Thoracic aorta (tissue), 2 donors: ENCODE measurements around the gene PBRM1. TPM values are rescaled to one million over a fixed set of nuclear protein-coding genes. Genes with fewer than 3 reads are reported as not detected.

Source experiments
- ATAC-seq: fragments of 150-250 bp; one replicate; pipeline ENCODE4 v1.8.0; 2017; ENCODE audit warnings: low read depth; ENCODE audit not compliant: insufficient number of reproducible peaks, low FRiP score
- DNase-seq: peaks from one replicate; pipeline ENCODE4 v3.0.0-alpha.2; 2020; ENCODE audit warnings: low spot score
- H3K27ac ChIP-seq, 2 donors: fragments of 200-600 bp; sonication (generic); 1 replicate in 1 of 2; 2 replicates in 1 of 2; pipeline ENCODE4 v1.5.1; 2016; ENCODE audit warnings: mild to moderate bottlenecking in 2 of 2, moderate library complexity in 2 of 2
- H3K27me3 ChIP-seq: fragments of 200-600 bp; sonication (generic); replicated peaks from 2 replicates; pipeline ENCODE4 v1.6.0; 2016; ENCODE audit warnings: mild to moderate bottlenecking; ENCODE audit not compliant: insufficient read depth
- H3K36me3 ChIP-seq: fragments of 200-600 bp; sonication (generic); one replicate; pipeline ENCODE4 v1.5.1; 2016
- H3K4me1 ChIP-seq, 2 donors: fragments of 200-600 bp; sonication (generic); 1 replicate in 1 of 2; 2 replicates in 1 of 2; pipeline versions ENCODE4 v1.5.1 to v1.6.0; 2016; ENCODE audit warnings: low read depth in 2 of 2, mild to moderate bottlenecking in 1 of 2; ENCODE audit not compliant: control insufficient read depth in 1 of 2
- H3K4me3 ChIP-seq: fragments of 200-600 bp; sonication (generic); 2 replicates; pipeline ENCODE4 v1.5.1; 2016; ENCODE audit warnings: mild to moderate bottlenecking
- H3K9me3 ChIP-seq: fragments of 200-600 bp; sonication (generic); 2 replicates; pipeline ENCODE4 v1.5.1; 2016
- total RNA-seq, 2 donors: library from RNA; depleted of rRNA; stranded (reverse); fragments of >200 nt; gene quantifications; one replicate each; pipeline versions ENCODE4 v1.1.0 to v1.2.3, GENCODE V29; 2016
- TF ChIP-seq, protein P1 (sequence below): fragments of 200-600 bp; sonication (generic); IDR thresholded peaks from one replicate; pipeline ENCODE4 v1.5.1; 2019; ENCODE audit warnings: antibody characterized with exemption

The PBRM1 gene
- total RNA-seq, 2 donors from 2014 or later = 84.5 to 87.2 TPM

DNA sequence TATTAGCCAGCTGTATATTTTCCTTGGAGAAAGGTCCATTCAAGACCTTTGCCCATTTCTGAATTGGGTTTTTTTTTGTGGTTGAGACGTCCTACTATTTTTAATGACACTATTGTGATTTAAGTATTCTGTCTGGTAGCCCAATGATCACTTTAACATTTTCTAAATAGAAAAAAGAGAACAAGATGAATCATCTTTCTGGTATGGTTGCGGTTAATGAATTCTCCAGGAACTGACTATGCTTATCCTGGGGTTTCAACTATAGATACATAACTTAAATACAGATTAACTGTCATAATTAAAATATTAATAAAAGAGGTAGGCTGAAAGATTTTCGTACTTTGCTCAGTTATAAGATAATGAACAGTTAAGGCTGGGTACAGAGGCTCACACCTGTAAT lies 51.9 kb downstream of the PBRM1 start:
- DNase-seq = no peak
- H3K36me3 ChIP-seq = peaks cover 25% of the 10 kb centered on the region
- TF ChIP-seq, protein P1, sequence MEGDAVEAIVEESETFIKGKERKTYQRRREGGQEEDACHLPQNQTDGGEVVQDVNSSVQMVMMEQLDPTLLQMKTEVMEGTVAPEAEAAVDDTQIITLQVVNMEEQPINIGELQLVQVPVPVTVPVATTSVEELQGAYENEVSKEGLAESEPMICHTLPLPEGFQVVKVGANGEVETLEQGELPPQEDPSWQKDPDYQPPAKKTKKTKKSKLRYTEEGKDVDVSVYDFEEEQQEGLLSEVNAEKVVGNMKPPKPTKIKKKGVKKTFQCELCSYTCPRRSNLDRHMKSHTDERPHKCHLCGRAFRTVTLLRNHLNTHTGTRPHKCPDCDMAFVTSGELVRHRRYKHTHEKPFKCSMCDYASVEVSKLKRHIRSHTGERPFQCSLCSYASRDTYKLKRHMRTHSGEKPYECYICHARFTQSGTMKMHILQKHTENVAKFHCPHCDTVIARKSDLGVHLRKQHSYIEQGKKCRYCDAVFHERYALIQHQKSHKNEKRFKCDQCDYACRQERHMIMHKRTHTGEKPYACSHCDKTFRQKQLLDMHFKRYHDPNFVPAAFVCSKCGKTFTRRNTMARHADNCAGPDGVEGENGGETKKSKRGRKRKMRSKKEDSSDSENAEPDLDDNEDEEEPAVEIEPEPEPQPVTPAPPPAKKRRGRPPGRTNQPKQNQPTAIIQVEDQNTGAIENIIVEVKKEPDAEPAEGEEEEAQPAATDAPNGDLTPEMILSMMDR = no peak
- no peaks in the 10 kb centered on the region for H3K27me3 ChIP-seq
- no peak overlapping the region for H3K27ac ChIP-seq
- no peak for ATAC-seq
- no peaks in the 10 kb centered on the region for H3K9me3 ChIP-seq
- H3K4me3 ChIP-seq = no peak overlapping the region
- H3K4me1 ChIP-seq = no peaks in the 10 kb centered on the region

DNA sequence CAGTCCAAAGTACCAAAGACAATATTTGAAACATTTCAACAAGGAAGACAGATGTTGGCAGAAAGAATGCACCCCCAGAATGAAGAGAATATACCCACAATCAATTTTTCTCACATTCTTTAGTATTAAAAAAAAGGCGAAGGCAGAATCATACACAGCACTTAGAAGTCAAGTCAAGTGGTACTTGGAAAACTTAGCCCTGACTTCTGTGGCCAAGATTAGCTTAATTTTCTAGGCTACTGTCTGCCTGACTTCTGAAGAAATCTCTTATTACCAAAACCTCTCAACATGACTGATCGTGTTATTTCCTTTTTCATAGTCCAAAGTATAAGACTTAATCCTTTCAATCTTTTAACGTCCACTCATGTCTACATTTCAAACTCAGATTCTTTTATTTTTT lies 60.7 kb downstream of the PBRM1 start:
- no peak for DNase-seq
- TF ChIP-seq, protein P1 = no peak
- Histone ChIP-seq H3K4me3 (no peak overlapping the region), H3K27me3 (no peaks in the 10 kb centered on the region), H3K27ac (no peak overlapping the region), H3K9me3 (no peaks in the 10 kb centered on the region), H3K4me1 (no peaks in the 10 kb centered on the region), H3K36me3 (peaks cover 14% of the 10 kb centered on the region)
- no peak for ATAC-seq

DNA sequence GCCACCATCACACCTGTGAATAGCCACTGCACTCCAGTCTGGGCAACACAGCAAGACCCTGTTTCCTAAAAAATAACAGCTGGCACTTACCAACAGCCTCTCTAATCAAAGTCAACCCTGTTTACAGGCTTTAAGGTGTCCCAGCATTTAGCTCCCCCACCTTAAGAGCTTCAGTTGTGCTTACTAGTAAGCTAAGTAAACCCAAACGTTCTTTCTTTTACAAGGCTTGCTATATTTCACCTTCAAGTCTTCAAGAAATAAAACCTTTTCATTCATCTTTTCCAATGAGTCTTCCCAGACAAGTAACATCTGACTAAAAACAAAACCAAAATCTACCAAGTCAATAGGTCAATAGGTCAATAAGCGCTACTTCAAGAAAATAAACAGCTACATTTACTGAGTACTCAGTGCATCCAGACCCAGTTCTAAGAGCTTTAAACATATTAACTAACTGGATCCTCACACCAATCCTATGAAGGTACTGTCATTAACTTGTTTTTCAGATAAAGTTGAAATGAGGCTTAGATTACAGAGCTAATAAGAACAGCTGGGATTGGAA lies 62.4 kb downstream of the PBRM1 start:
- no peak overlapping the region for H3K27ac ChIP-seq
- H3K4me1 ChIP-seq = no peaks in the 10 kb centered on the region
- no peak overlapping the region for H3K4me3 ChIP-seq
- H3K27me3 ChIP-seq = no peaks in the 10 kb centered on the region
- DNase-seq (no peak), ATAC-seq (no peak)
- H3K9me3 ChIP-seq = no peaks in the 10 kb centered on the region
- peaks cover 14% of the 10 kb centered on the region for H3K36me3 ChIP-seq
- TF ChIP-seq, protein P1 = no peak

DNA sequence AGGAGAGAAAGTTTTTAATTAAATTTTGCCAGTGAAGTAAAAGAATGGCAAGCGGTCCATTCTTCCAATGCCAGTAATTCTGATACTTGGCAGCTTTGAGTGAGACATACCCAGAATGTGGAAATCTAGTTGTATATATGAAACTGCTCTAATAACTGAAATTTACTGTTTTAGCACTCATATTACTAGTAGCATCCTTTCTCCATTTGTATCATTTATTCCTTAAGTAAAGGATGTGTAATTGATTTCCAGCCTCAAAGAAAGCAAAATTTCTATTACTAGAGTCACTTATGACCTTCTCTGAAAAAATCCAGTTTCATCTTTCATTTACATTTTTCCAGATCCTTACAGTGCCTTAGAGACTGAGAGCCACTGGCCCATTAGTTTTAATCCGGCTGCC lies 65.1 kb downstream of the PBRM1 start:
- TF ChIP-seq, protein P1 = no peak
- no peak for ATAC-seq
- Histone ChIP-seq H3K27ac (no peak overlapping the region), H3K4me1 (no peaks in the 10 kb centered on the region), H3K27me3 (no peaks in the 10 kb centered on the region), H3K4me3 (no peak overlapping the region), H3K36me3 (peaks cover 17% of the 10 kb centered on the region), H3K9me3 (no peaks in the 10 kb centered on the region)
- DNase-seq = no peak

DNA sequence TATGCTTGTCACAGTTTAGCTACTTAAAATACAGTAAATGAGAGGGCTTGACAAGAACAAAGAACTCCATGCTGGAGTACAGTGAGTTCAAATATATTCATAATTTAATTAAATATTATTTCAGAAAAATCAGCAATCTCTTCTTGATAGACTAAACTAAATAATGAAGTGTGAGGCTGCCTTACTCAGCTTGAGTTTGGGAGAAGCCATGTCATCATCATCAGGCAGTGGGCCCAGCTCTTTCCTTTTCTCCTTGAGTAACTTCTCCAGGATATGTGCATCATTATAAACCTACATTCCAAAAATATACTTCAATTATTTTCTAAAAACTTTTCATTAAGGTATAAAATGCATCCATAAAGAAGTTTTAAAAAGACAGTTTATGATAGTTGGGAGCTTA lies 70.5 kb downstream of the PBRM1 start:
- peaks cover 45% of the 10 kb centered on the region for H3K36me3 ChIP-seq
- H3K9me3 ChIP-seq = no peaks in the 10 kb centered on the region
- H3K4me1 ChIP-seq = no peaks in the 10 kb centered on the region
- H3K27me3 ChIP-seq = no peaks in the 10 kb centered on the region
- DNase-seq (no peak), ATAC-seq (no peak)
- no peak overlapping the region for H3K27ac ChIP-seq
- no peak overlapping the region for H3K4me3 ChIP-seq
- TF ChIP-seq, protein P1 = no peak
